ENCODE measurements around the gene ATXN10. TPM values are rescaled to one million over a fixed set of nuclear protein-coding genes. Genes with fewer than 3 reads are reported as not detected.

ATXN10 gene
- total and polyA plus RNA-seq, 10 of the 15 experiments (the other 5 are each of a cell fraction or from before 2014, with no cell fraction given) = 29.2 to 249 (median 146) TPM

- H3K36me3 ChIP-seq (ENCODE audit: control insufficient read depth in 2 of 2, insufficient read depth in 2 of 2, low read length in 1 of 2) = peaks cover 4 to 18% of the 10 kb centered on the region in 2 experiments
- FAIRE-seq = no peak
- peaks cover 38% of the 10 kb centered on the region for H3K4me1 ChIP-seq (ENCODE audit: control insufficient read depth, insufficient read depth, low read length)
- ChIA-PET POLR2A (interaction anchor here (1.4 kb wide), 1 partner anchor 40 kb away, joined by 3 read pairs; no protein-coding TSS in a partner anchor), SMC1A (ENCODE audit: uncharacterized antibody, unreplicated experiment) (no interaction called here), CTCF (no interaction called here), RAD21 (ENCODE audit: unreplicated experiment) (no interaction called here)
- intact Hi-C loops (cut with micrococcal nuclease; ENCODE audit: unreplicated experiment) = no loop called here
- no peak overlapping the region for H3K9ac ChIP-seq (ENCODE audit: control insufficient read depth, insufficient read depth, low read length)
- no TSS peak for BruUV-seq (replicated peaks)
- H3K27me3 ChIP-seq (replicated peaks in 1 of 2; ENCODE audit: control insufficient read depth in 2 of 2, insufficient read depth in 2 of 2, low read length in 1 of 2) = no peaks in the 10 kb centered on the region
- in situ Hi-C loops (cut with MboI) = no loop called here
- H4K20me1 ChIP-seq (ENCODE audit: control insufficient read depth, insufficient read depth) = no peaks in the 10 kb centered on the region
- H3K4me2 ChIP-seq (ENCODE audit: control insufficient read depth, insufficient read depth) = no peak overlapping the region
- peaks cover 18% of the 10 kb centered on the region for H3K79me2 ChIP-seq (ENCODE audit: control insufficient read depth, insufficient read depth, low read length)
- no peaks in the 10 kb centered on the region; the same call in 2 of the 3 replicates for H3K9me3 ChIP-seq (replicated peaks; ENCODE audit: control insufficient read depth, insufficient read depth, low read length)
- no peak overlapping the region for H3K4me3 ChIP-seq
- 100% methylated on average over 3 of the region's 3 CpGs for WGBS (ENCODE audit: insufficient coverage, insufficient replicate concordance, low lambda C conversion rate, missing lambda C conversion rate)
- DNase-seq (ENCODE audit: low read depth, low spot score) = no peak
- no peak for TF ChIP-seq JUNB (IDR thresholded peaks at IDR 0.05)
- no peak for TF ChIP-seq RB1 (IDR thresholded peaks at IDR 0.05; ENCODE audit: borderline replicate concordance)
- no peak for TF ChIP-seq YY1 (IDR thresholded peaks at IDR 0.05; ENCODE audit: low read depth, low read length)
- TF ChIP-seq TBL1XR1 (IDR thresholded peaks at IDR 0.05; ENCODE audit: low read depth, low read length) = no peak
- TF ChIP-seq MEF2A (IDR thresholded peaks at IDR 0.05; ENCODE audit: insufficient read depth, low read depth, low read length) = no peak
- no peak for TF ChIP-seq RAD51 (IDR thresholded peaks at IDR 0.05)
- TF ChIP-seq NR2C2 (IDR thresholded peaks at IDR 0.05; ENCODE audit: borderline replicate concordance, control insufficient read depth, insufficient read length, low read depth) = no peak
- TF ChIP-seq HDAC2 (IDR thresholded peaks at IDR 0.05) = no peak
- TF ChIP-seq ZNF217 (IDR thresholded peaks at IDR 0.05) = no peak
- TF ChIP-seq RELB (IDR thresholded peaks at IDR 0.05; ENCODE audit: low read depth) = no peak
- TF ChIP-seq NBN (IDR thresholded peaks at IDR 0.05) = no peak
- TF ChIP-seq NFXL1 (IDR thresholded peaks at IDR 0.05; ENCODE audit: borderline replicate concordance) = no peak
- TF ChIP-seq BCL3 (IDR thresholded peaks at IDR 0.05; ENCODE audit: borderline replicate concordance, insufficient read depth, low read depth, low read length, poor library complexity, severe bottlenecking) = no peak
- TF ChIP-seq, protein P1, sequence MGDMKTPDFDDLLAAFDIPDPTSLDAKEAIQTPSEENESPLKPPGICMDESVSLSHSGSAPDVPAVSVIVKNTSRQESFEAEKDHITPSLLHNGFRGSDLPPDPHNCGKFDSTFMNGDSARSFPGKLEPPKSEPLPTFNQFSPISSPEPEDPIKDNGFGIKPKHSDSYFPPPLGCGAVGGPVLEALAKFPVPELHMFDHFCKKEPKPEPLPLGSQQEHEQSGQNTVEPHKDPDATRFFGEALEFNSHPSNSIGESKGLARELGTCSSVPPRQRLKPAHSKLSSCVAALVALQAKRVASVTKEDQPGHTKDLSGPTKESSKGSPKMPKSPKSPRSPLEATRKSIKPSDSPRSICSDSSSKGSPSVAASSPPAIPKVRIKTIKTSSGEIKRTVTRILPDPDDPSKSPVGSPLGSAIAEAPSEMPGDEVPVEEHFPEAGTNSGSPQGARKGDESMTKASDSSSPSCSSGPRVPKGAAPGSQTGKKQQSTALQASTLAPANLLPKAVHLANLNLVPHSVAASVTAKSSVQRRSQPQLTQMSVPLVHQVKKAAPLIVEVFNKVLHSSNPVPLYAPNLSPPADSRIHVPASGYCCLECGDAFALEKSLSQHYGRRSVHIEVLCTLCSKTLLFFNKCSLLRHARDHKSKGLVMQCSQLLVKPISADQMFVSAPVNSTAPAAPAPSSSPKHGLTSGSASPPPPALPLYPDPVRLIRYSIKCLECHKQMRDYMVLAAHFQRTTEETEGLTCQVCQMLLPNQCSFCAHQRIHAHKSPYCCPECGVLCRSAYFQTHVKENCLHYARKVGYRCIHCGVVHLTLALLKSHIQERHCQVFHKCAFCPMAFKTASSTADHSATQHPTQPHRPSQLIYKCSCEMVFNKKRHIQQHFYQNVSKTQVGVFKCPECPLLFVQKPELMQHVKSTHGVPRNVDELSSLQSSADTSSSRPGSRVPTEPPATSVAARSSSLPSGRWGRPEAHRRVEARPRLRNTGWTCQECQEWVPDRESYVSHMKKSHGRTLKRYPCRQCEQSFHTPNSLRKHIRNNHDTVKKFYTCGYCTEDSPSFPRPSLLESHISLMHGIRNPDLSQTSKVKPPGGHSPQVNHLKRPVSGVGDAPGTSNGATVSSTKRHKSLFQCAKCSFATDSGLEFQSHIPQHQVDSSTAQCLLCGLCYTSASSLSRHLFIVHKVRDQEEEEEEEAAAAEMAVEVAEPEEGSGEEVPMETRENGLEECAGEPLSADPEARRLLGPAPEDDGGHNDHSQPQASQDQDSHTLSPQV (IDR thresholded peaks at IDR 0.05) = no peak
- no peak for TF ChIP-seq NR2C1 (IDR thresholded peaks at IDR 0.05)
- no peak for TF ChIP-seq E2F4 (IDR thresholded peaks at IDR 0.05; ENCODE audit: low read depth, low read length)
- no peak overlapping the region for H2AFZ ChIP-seq (ENCODE audit: control insufficient read depth, low read depth, low read length)
- H3K27ac ChIP-seq (ENCODE audit: control insufficient read depth, insufficient read depth) = no peak overlapping the region
- no peak for ATAC-seq
Measured at GRCh38 chr22:45768490-45768889, 96.9 kb downstream of the ATXN10 start.

Measured in GM12878 (cell line).